PC-9 (cell line): ENCODE data around the gene RNF166. TPM values are rescaled to one million over a fixed set of nuclear protein-coding genes. Genes with fewer than 3 reads are reported as not detected.

Experiments used
- BruUV-seq: library from RNA; stranded (reverse); fragments of 400-500 nt; replicated peaks from 2 replicates; lab custom pipeline; 2021; lab: Mats Ljungman, UMichigan
- CTCF ChIA-PET: fragments of 300-600 bp; sonication (Branson Sonifier 250); formaldehyde crosslinking; loops from one replicate; lab custom pipeline; 2022; ENCODE audit warnings: antibody characterized with exemption; lab: Charles Lee
- POLR2A ChIA-PET: fragments of 300-600 bp; sonication (Branson Sonifier 250); formaldehyde crosslinking; loops from one replicate; lab custom pipeline; 2022; ENCODE audit warnings: antibody characterized with exemption; ENCODE audit not compliant: unreplicated experiment; lab: Charles Lee
- DNase-seq, 2 experiments: peaks; one replicate each; pipeline versions ENCODE4 v3.0.0 to v3.0.0-alpha.2; 2015 to 2022; ENCODE audit warnings: mixed read lengths in 1 of 2
- H2AFZ ChIP-seq: fragments of 200-600 bp; sonication (generic); 2 replicates; pipeline ENCODE4 v1.8.1; 2017; ENCODE audit warnings: antibody characterized with exemption
- H3F3A ChIP-seq: fragments of 200-600 bp; sonication (generic); 2 replicates; pipeline ENCODE4 v1.8.1; 2017; ENCODE audit warnings: antibody characterized with exemption, mild to moderate bottlenecking, low read depth; ENCODE audit not compliant: insufficient read depth
- H3K27ac ChIP-seq: fragments of 200-600 bp; sonication (generic); 2 replicates; pipeline ENCODE4 v1.6.1; 2016; ENCODE audit warnings: mixed run types
- H3K27me3 ChIP-seq: fragments of 200-600 bp; sonication (generic); 2 replicates; pipeline ENCODE4 v1.6.1; 2016; ENCODE audit warnings: low read depth, mixed run types; ENCODE audit not compliant: insufficient read depth
- H3K36me3 ChIP-seq: fragments of 200-600 bp; sonication (generic); 2 replicates; pipeline ENCODE4 v1.6.1; 2016; ENCODE audit warnings: low read depth, mixed run types
- H3K4me1 ChIP-seq: fragments of 200-600 bp; sonication (generic); replicated peaks from 2 replicates; pipeline ENCODE4 v1.6.1; 2016; ENCODE audit warnings: mixed run types; ENCODE audit not compliant: insufficient read depth
- H3K4me2 ChIP-seq: fragments of 200-600 bp; sonication (generic); 2 replicates; pipeline ENCODE4 v1.6.1; 2017; ENCODE audit warnings: mixed run types
- H3K4me3 ChIP-seq: fragments of 200-600 bp; sonication (generic); 2 replicates; pipeline ENCODE4 v1.6.1; 2016; ENCODE audit warnings: mixed run types
- H3K79me2 ChIP-seq: fragments of 200-600 bp; sonication (generic); 2 replicates; pipeline ENCODE4 v1.6.1; 2017; ENCODE audit warnings: low read depth, mixed run types
- H3K9me2 ChIP-seq: fragments of 200-600 bp; sonication (generic); 2 replicates; pipeline ENCODE4 v1.8.1; 2017; ENCODE audit warnings: mild to moderate bottlenecking; ENCODE audit not compliant: insufficient read depth
- H3K9me3 ChIP-seq: fragments of 200-600 bp; sonication (generic); 2 replicates; pipeline ENCODE4 v1.8.1; 2016; ENCODE audit warnings: low read depth; ENCODE audit not compliant: insufficient read depth
- H4K20me1 ChIP-seq: fragments of 200-600 bp; sonication (generic); 2 replicates; pipeline ENCODE4 v1.8.1; 2017; ENCODE audit not compliant: insufficient read depth
- CTCF ChIP-seq: fragments of 200-600 bp; sonication (generic); conservative IDR thresholded peaks from 2 replicates; pipeline ENCODE4 v1.6.1; 2017; ENCODE audit warnings: mixed run types, antibody characterized with exemption, mild to moderate bottlenecking, moderate library complexity
- EZH2 ChIP-seq: fragments of 200-600 bp; sonication (generic); IDR thresholded peaks from 2 replicates; pipeline ENCODE4 v1.8.0; 2017; ENCODE audit warnings: antibody characterized with exemption, low read depth
- intact Hi-C: fragments of 100-400 bp; cut with micrococcal nuclease; formaldehyde crosslinking; loops from one replicate; pipeline ENCODE4 v1.10.0; 2022; ENCODE audit not compliant: unreplicated experiment
- total RNA-seq: library from RNA; stranded (reverse); gene quantifications from 2 replicates; pipeline ENCODE4 v1.2.3, GENCODE V29; 2021

Gene RNF166
- total RNA-seq, 1 experiment from 2014 or later = 29.4 TPM

- H3K79me2 ChIP-seq = no peaks in the 10 kb centered on the region
- ChIA-PET CTCF (no interaction called here), POLR2A (no interaction called here)
- no peaks in the 10 kb centered on the region for H3K9me2 ChIP-seq
- BruUV-seq = no TSS peak
- H3K4me3 ChIP-seq = no peak overlapping the region
- intact Hi-C loops = no loop called here
- no peak overlapping the region for H3K4me2 ChIP-seq
- peaks cover 27% of the 10 kb centered on the region; the same call in 1 of the 2 replicates for H3F3A ChIP-seq
- peaks cover 3% of the 10 kb centered on the region; the same call in 1 of the 2 replicates for H3K36me3 ChIP-seq
- H3K27me3 ChIP-seq = no peaks in the 10 kb centered on the region
- no peak overlapping the region for H2AFZ ChIP-seq
- H3K27ac ChIP-seq = no peak overlapping the region
- H4K20me1 ChIP-seq = peaks cover 19% of the 10 kb centered on the region
- no peak for DNase-seq
- no peaks in the 10 kb centered on the region for H3K4me1 ChIP-seq
- TF ChIP-seq EZH2 = no peak
- TF ChIP-seq CTCF = no peak
- H3K9me3 ChIP-seq = no peaks in the 10 kb centered on the region
These were observed 10.4 kb upstream of the RNF166 start for GRCh38 chr16:88716601-88717001.

GRCh38 chr16:88716201-88716600 lies 10.0 kb upstream of the RNF166 start:
- Histone ChIP-seq H3K9me2 (no peaks in the 10 kb centered on the region), H3K27me3 (no peaks in the 10 kb centered on the region), H3F3A (peaks cover 28% of the 10 kb centered on the region; the same call in 1 of the 2 replicates), H3K4me2 (no peak overlapping the region), H3K79me2 (no peaks in the 10 kb centered on the region), H2AFZ (no peak overlapping the region), H3K36me3 (peaks cover 3% of the 10 kb centered on the region; the same call in 1 of the 2 replicates), H3K4me1 (no peaks in the 10 kb centered on the region), H4K20me1 (peaks cover 21% of the 10 kb centered on the region), H3K9me3 (no peaks in the 10 kb centered on the region), H3K4me3 (no peak overlapping the region), H3K27ac (no peak overlapping the region)
- DNase-seq = no peak
- intact Hi-C loops = no loop called here
- ChIA-PET POLR2A (no interaction called here), CTCF (no interaction called here)
- no peak for TF ChIP-seq EZH2
- no peak for TF ChIP-seq CTCF
- BruUV-seq = no TSS peak

GRCh38 chr16:88715312-88716190 lies 9.3 kb upstream of the RNF166 start:
- TF ChIP-seq CTCF (no peak), EZH2 (no peak)
- no peak overlapping the region for H3K4me2 ChIP-seq
- H3F3A ChIP-seq = peaks cover 28% of the 10 kb centered on the region; the same call in 1 of the 2 replicates
- peaks cover 21% of the 10 kb centered on the region for H4K20me1 ChIP-seq
- ChIA-PET CTCF (interaction anchor here (0.7 kb wide), 1 partner anchor 57 kb away, joined by 4 read pairs; no protein-coding TSS in a partner anchor), POLR2A (no interaction called here)
- H3K27ac ChIP-seq = no peak overlapping the region
- no TSS peak for BruUV-seq
- intact Hi-C loops = no loop called here
- no peak for DNase-seq
- H3K27me3 ChIP-seq = no peaks in the 10 kb centered on the region
- H3K79me2 ChIP-seq = no peaks in the 10 kb centered on the region
- peaks cover 3% of the 10 kb centered on the region; the same call in 1 of the 2 replicates for H3K36me3 ChIP-seq
- no peaks in the 10 kb centered on the region for H3K9me2 ChIP-seq
- no peak overlapping the region for H3K4me3 ChIP-seq
- no peak overlapping the region for H2AFZ ChIP-seq
- H3K9me3 ChIP-seq = no peaks in the 10 kb centered on the region
- no peaks in the 10 kb centered on the region for H3K4me1 ChIP-seq
